Glutamatergic neuron (in vitro differentiated cells): ENCODE measurements around the gene FRG2. TPM values are rescaled to one million over a fixed set of nuclear protein-coding genes. Genes with fewer than 3 reads are reported as not detected.

Source experiments
- DNase-seq: peaks from one replicate; pipeline ENCODE4 v3.0.0; 2022
- H3K27ac Mint-ChIP-seq: one replicate; pipeline ENCODE4 v1.8.0; 2020; ENCODE audit warnings: mild to moderate bottlenecking, mixed read lengths, inconsistent platforms; ENCODE audit not compliant: unreplicated experiment
- H3K27me3 Mint-ChIP-seq: one replicate; pipeline ENCODE4 v1.8.0; 2020; ENCODE audit warnings: mild to moderate bottlenecking, moderate library complexity, mixed read lengths, inconsistent platforms; ENCODE audit not compliant: unreplicated experiment
- H3K36me3 Mint-ChIP-seq: one replicate; pipeline ENCODE4 v1.8.0; 2020; ENCODE audit warnings: mild to moderate bottlenecking, mixed read lengths, inconsistent platforms; ENCODE audit not compliant: unreplicated experiment
- H3K4me1 Mint-ChIP-seq: one replicate; pipeline ENCODE4 v1.8.0; 2020; ENCODE audit warnings: mild to moderate bottlenecking, low read depth, mixed read lengths, inconsistent platforms; ENCODE audit not compliant: unreplicated experiment
- H3K4me3 Mint-ChIP-seq: one replicate; pipeline ENCODE4 v1.8.0; 2020; ENCODE audit warnings: mild to moderate bottlenecking, mixed read lengths, inconsistent platforms; ENCODE audit not compliant: unreplicated experiment
- H3K9me3 Mint-ChIP-seq: one replicate; pipeline ENCODE4 v1.8.0; 2020; ENCODE audit warnings: mild to moderate bottlenecking, moderate library complexity, mixed read lengths, inconsistent platforms; ENCODE audit not compliant: unreplicated experiment
- total RNA-seq: library from RNA; stranded (reverse); fragmentation: NEBNext Ultra II Directional; extraction: Animal tissue kit (Norgen Biotek cat#: 25700); gene quantifications from one replicate; pipeline ENCODE4 v1.2.1, GENCODE V29; 2021; ENCODE audit not compliant: unreplicated experiment
- TF ChIP-seq, protein P1 (sequence below): fragments of 200-600 bp; sonication (generic); IDR thresholded peaks from one replicate; pipeline ENCODE4 v1.5.0; 2021; ENCODE audit not compliant: partially characterized antibody, unreplicated experiment

Gene FRG2
- total RNA-seq, 1 donor from 2014 or later = not detected

- H3K27ac Mint-ChIP-seq = no peak overlapping the region
- H3K27me3 Mint-ChIP-seq = peaks cover 44% of the 10 kb centered on the region
- H3K36me3 Mint-ChIP-seq = peaks cover 8% of the 10 kb centered on the region
- peaks cover 21% of the 10 kb centered on the region for H3K9me3 Mint-ChIP-seq
- TF ChIP-seq, protein P1, sequence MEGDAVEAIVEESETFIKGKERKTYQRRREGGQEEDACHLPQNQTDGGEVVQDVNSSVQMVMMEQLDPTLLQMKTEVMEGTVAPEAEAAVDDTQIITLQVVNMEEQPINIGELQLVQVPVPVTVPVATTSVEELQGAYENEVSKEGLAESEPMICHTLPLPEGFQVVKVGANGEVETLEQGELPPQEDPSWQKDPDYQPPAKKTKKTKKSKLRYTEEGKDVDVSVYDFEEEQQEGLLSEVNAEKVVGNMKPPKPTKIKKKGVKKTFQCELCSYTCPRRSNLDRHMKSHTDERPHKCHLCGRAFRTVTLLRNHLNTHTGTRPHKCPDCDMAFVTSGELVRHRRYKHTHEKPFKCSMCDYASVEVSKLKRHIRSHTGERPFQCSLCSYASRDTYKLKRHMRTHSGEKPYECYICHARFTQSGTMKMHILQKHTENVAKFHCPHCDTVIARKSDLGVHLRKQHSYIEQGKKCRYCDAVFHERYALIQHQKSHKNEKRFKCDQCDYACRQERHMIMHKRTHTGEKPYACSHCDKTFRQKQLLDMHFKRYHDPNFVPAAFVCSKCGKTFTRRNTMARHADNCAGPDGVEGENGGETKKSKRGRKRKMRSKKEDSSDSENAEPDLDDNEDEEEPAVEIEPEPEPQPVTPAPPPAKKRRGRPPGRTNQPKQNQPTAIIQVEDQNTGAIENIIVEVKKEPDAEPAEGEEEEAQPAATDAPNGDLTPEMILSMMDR = no peak
- H3K4me1 Mint-ChIP-seq = peaks cover 5% of the 10 kb centered on the region
- peak overlapping the region; percentile 14 for H3K4me3 Mint-ChIP-seq
- peak; percentile 53 for DNase-seq
These were observed 7.8 kb downstream of the FRG2 start for GRCh38 chr4:190019023-190019858.

DNA sequence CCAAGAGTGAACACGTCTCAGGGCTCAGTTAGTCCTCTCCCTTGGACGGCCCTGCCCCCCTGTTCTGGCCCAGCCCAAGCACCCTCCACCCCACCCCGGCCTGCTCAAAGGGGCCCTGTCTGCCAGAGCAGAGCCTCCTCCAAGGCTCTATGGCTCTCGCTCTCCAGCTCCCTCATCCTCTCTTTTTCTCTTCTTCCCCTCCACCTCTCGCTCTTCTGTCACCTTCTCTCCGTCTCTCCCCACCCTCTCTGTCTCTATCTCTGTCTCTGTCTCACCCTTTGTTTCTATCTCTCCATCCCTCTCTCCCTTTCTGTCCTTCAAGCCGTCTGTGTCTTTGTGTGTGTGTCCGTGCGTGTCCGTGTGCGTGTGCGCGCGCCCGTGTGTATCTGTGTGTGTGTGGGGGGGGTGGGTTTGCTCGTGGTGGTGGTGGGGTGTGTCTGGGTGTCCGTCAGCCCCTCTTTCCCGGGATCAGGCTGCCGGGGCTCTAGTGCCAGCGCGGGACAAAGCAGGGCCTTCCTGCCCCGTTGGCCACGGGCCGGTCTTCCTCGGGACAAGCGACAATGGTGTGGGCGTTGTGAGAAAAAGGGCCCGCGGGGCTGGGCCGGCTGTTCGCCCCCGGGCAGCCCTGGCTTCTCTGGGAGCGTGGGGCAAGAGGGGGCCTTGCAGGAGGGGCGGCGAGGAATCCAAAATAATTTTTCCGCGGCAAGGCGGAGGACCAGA is 8.7 kb downstream of the FRG2 start:
- H3K27ac Mint-ChIP-seq = no peak overlapping the region
- peak overlapping the region; percentile 77 for H3K4me3 Mint-ChIP-seq
- TF ChIP-seq, protein P1 = no peak
- peaks cover 23% of the 10 kb centered on the region for H3K9me3 Mint-ChIP-seq
- H3K27me3 Mint-ChIP-seq = peaks cover 46% of the 10 kb centered on the region
- DNase-seq = no peak
- H3K4me1 Mint-ChIP-seq = peaks cover 5% of the 10 kb centered on the region
- H3K36me3 Mint-ChIP-seq = peaks cover 8% of the 10 kb centered on the region

GRCh38 chr4:190017357-190018200 is 9.5 kb downstream of the FRG2 start:
- Mint-ChIP-seq H3K4me1 (peaks cover 5% of the 10 kb centered on the region), H3K27me3 (peaks cover 46% of the 10 kb centered on the region), H3K36me3 (peaks cover 8% of the 10 kb centered on the region), H3K4me3 (peak overlapping the region; percentile 73), H3K27ac (peak overlapping the region; percentile 42), H3K9me3 (peaks cover 23% of the 10 kb centered on the region)
- TF ChIP-seq, protein P1 = no peak
- DNase-seq = peak; percentile 55

DNA sequence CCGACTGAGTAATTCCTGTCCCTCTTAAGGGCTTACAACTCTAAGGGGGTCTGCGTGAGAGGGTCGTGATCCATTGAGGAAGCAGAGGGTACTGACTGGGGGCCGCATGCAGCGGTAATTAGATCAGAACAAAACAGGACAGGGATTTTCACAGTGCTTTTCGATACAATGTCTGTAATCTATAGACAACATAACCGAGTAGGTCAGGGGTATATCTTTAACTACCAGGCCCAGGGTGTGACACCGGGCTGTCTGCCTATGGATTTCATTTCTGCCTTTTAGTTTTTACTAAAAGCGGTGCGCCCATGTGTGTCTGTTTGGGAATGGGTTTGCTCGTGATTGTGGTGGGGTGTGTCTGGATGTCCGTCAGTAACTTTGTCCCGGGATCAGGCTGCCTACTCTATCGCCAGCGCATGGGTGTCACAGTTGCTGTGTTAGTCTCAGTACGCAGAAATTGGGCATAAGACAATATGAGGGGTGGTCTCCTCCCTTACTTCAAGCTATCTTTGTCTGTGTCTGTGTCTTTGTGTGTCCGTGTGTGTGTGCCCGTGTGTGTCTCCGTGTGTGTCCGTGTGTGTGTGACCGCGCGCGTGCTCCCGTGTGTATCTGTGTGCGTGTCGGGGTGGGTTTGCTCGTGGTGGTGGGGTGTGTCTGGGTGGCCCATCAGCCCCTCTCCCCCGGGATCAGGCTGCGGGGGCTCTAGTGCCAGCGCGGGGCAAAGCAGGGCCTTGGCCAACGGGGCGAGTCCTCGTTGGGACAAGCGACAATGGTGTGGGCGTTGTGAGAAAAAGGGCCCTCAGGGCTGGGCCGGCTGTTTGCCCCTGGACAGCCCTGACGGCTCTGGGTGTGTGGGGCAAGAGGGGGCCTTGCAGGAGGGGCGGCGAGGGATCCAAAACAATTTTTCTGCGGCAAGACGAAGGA is 10.4 kb downstream of the FRG2 start:
- H3K27me3 Mint-ChIP-seq = peaks cover 46% of the 10 kb centered on the region
- peak overlapping the region; percentile 36 for H3K27ac Mint-ChIP-seq

More for the DNA sequence above, 10.4 kb downstream of the FRG2 start:
- TF ChIP-seq, protein P1 = no peak
- DNase-seq = no peak
- peaks cover 23% of the 10 kb centered on the region for H3K9me3 Mint-ChIP-seq
- peaks cover 5% of the 10 kb centered on the region for H3K4me1 Mint-ChIP-seq
- H3K36me3 Mint-ChIP-seq = peaks cover 8% of the 10 kb centered on the region
- H3K4me3 Mint-ChIP-seq = peak overlapping the region; percentile 72
